ENCODE results near the gene CLK1.
A peak's percentile ranks its signal among the peaks of the same experiment; 100 is the strongest.

CLK1 gene

DNA sequence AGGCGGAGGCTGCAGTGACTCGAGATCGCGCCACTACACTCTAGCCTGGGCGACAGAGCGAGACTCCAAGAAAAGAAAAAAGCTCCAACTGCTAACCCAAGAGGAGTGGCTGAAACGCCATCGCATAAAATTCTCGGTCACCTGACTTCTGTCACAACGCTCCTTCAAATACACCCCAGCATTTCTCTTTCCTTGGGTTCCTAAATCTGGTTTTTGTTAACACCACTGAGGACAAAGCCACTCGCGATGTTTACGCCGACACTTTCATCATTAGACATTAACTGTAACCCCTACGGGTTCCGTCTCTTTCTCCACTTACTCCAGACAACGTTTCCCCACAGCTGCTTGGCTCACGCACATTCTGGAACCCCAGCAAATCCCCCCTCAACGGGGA lies 679 bp downstream of the CLK1 start:
- H3K27ac ChIP-seq: peak overlapping the region; percentile 100

GRCh38 chr2:200862532-200863000 lies 1.9 kb downstream of the CLK1 start:
- TF ChIP-seq CTCF (conservative IDR thresholded peaks at IDR 0.05): no peak
- peak overlapping the region; percentile 100; the same call in 1 of the 2 replicates for H3K27ac ChIP-seq

More for the DNA sequence above, 679 bp downstream of the CLK1 start:
- no peak for TF ChIP-seq CTCF (conservative IDR thresholded peaks at IDR 0.05)

- peak overlapping the region; percentile 100; the same call in 1 of the 2 replicates for H3K27ac ChIP-seq
- TF ChIP-seq CTCF (conservative IDR thresholded peaks at IDR 0.05): no peak
Observed at GRCh38 chr2:200861617-200862155, 2.8 kb downstream of the CLK1 start.

DNA sequence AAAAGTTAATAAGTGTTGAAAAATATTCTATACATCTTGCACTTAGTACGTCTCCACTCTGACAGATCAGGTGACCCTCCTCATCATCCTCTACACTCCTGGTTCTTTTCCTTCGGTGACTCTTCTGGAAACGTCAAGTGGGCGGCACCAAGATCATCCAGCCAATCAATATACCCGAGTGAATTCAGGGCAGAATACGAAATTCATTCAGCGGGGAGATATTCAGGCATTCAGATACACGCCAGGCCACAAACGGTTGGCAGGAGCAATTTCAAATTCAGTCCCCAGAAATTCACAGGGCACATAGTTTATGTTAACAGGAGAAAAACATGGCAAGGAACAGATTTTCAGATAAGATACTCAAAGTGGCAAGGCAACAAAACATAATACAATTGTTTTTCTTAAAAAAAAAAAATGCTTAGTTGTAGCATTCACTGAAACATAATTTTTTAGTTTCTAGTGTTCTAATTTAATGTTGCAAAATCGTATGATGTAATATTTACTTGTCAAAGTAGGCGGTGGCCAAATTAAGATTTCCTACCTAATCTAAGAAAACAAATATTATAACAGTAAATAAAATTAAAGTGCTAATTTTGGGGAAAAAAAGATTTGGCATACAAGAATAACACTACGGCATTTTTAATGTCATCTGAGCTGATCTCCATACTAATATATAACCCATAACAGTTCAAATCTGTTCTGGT lies 4.2 kb downstream of the CLK1 start:
- no peak overlapping the region; the same call in 1 of the 2 replicates for H3K27ac ChIP-seq

GRCh38 chr2:200856806-200857205 lies 7.7 kb downstream of the CLK1 start:
- no peak overlapping the region for H3K27ac ChIP-seq
- TF ChIP-seq CTCF (conservative IDR thresholded peaks at IDR 0.05): no peak

More for the DNA sequence above, 4.2 kb downstream of the CLK1 start:
- no peak for TF ChIP-seq CTCF (conservative IDR thresholded peaks at IDR 0.05)

DNA sequence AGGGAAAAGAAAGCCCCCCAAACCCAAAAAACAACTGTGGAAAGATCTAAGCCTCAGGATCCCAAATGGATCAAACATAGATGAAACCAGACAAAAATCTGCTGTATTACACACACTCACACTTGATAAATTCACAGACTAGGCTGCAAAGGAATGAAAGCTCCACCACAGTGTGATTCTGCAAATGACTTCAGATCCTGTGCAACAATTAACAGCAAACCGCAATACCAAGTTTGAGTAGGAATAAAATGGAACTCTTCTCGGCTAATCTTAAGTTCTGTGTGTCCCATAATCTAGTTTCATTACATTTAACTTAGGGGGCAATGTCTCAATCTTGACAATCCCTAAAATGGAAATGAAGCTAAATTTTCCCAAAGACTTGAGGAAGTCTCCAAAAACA lies 11.9 kb downstream of the CLK1 start:
- no peak for TF ChIP-seq CTCF (conservative IDR thresholded peaks at IDR 0.05)
- H3K27ac ChIP-seq: no peak overlapping the region

GRCh38 chr2:200851398-200852248 lies 12.8 kb downstream of the CLK1 start:
- TF ChIP-seq CTCF (conservative IDR thresholded peaks at IDR 0.05): no peak
- no peak overlapping the region for H3K27ac ChIP-seq
